NCI-H187 treated with DMSO at 0.1 percent for 48 hours (cell line): ENCODE results near the gene CTTNBP2.
"Not testable (repeated sequence)": the region's sequence is repeated elsewhere in the genome, so short reads cannot be mapped to it uniquely, and the experiment has no call there.

ENCODE experiments used
- DNase-seq: peaks from one replicate; lab custom pipeline; 2025; lab: John Stamatoyannopoulos, UW

Gene CTTNBP2

GRCh38 chr7:117750612-117751563 lies 122.4 kb downstream of the CTTNBP2 start:
- no peak for DNase-seq

- no peak for DNase-seq
Observed at GRCh38 chr7:117741962-117742361, 131.3 kb downstream of the CTTNBP2 start.

- DNase-seq, result no peak
Observed at GRCh38 chr7:117739085-117739484, 134.2 kb downstream of the CTTNBP2 start.

GRCh38 chr7:117737926-117738325 lies 135.3 kb downstream of the CTTNBP2 start:
- no peak for DNase-seq

- DNase-seq, result no peak
Observed at GRCh38 chr7:117731455-117731854, 141.8 kb downstream of the CTTNBP2 start.

- DNase-seq, result no peak
Observed at GRCh38 chr7:117730390-117730789, 142.9 kb downstream of the CTTNBP2 start.

DNA sequence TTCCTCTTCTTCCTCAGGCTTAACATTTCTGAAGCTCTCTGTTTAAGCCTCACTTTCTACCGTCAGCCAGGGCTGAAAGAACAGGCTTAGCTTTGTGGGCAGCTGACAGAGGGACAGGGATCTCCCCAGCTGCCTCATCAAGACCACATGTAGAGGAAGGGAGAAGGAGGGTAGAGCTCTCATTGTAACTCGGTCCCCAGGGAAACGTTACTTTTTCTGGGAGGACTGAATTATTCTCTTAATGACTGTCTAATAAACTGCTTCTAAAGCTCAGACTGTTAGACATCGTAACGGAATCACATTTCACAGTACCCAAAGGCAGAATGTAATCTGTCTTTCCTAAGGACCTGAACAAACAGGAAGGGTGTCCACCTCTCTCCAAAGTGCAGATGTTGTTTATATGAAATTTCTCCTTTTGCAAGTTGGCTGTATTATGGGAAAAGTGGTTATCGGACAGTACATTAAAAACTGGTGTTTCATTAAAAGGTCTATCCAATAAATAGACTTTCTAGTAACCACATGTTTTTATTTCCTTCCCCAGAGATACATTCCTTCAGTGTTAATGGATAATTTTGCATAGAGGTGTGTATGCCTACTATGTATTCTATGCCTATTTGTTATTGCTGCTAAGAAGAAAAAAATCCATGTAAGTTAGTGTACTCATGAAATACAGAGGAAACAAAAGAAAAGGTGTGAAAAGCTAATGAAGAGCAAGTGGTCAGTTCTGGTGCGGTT lies 144.2 kb downstream of the CTTNBP2 start:
- DNase-seq, result no peak

GRCh38 chr7:117724898-117725297 lies 148.3 kb downstream of the CTTNBP2 start:
- DNase-seq, result no peak

- DNase-seq, result no peak
Observed at GRCh38 chr7:117719377-117719776, 153.9 kb downstream of the CTTNBP2 start.

DNA sequence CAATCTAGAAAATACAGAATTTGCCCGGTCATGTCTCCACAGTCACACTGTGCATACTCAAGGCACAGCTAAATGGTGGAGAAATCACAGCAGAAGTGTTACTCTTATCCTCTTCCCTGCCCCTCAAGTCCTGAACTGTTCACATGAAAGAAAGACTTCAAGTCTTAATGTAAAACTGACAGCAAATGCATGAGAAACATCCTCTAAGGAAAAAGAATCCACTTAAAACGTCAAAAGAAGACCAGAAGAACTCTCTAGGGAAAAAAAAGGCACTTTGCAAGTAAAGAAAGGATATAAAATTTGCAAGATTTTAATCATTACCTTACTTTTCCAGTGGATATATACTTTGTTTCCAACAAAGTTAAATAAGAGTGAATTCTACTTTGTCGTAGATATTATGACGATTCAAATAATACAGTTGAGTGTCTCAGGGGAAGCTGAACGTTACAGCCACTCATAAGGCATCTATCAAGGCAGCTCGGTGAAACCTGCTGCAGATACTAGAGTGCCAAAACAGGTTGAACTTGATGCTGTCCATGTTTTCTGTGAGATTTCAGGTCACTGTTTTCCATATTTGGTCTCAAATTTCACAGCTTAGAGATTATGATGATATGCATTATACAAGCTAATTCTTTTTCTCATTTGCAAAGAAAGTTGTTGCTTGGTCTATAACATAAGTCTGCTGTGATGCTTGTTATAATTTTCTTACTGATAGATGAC lies 155.0 kb downstream of the CTTNBP2 start:
- no peak for DNase-seq

GRCh38 chr7:117717357-117717756 lies 155.9 kb downstream of the CTTNBP2 start:
- no peak for DNase-seq

- DNase-seq, result no peak
Observed at GRCh38 chr7:117716707-117717299, 156.4 kb downstream of the CTTNBP2 start.

GRCh38 chr7:117715784-117716445 lies 157.3 kb downstream of the CTTNBP2 start:
- DNase-seq, result peak; percentile 14

GRCh38 chr7:117711556-117711955 lies 161.7 kb downstream of the CTTNBP2 start:
- DNase-seq, result no peak

DNA sequence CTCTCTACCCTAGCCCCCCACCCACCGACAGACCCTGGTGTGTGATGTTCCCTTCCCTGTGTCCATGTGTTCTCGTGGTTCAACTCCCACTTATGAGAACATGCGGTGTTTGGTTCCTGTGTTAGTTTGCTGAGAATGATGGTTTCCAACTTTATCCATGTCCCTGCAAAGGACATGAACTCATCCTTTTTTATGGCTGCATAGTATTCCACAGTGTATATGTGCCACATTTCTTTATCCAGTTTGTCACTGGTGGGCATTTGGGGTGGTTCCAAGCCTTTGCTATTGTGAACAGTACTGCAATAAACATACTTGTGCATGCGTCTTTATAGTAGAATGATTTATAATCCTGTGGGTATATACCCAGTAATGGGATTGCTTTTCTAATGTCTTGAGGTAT lies 165.1 kb downstream of the CTTNBP2 start:
- not testable (repeated sequence) for DNase-seq

- no peak for DNase-seq
Observed at GRCh38 chr7:117707080-117707479, 166.2 kb downstream of the CTTNBP2 start.

- no peak for DNase-seq
Observed at GRCh38 chr7:117706210-117706609, 167.0 kb downstream of the CTTNBP2 start.

GRCh38 chr7:117705630-117706029 lies 167.6 kb downstream of the CTTNBP2 start:
- no peak for DNase-seq

GRCh38 chr7:117704063-117704462 lies 169.2 kb downstream of the CTTNBP2 start:
- no peak for DNase-seq

GRCh38 chr7:117698018-117698417 lies 175.2 kb downstream of the CTTNBP2 start:
- no peak for DNase-seq

- DNase-seq, result no peak
Observed at GRCh38 chr7:117692338-117692737, 180.9 kb downstream of the CTTNBP2 start.
